Endothelial cell of umbilical vein (primary cell): ENCODE results near the gene RPS21. TPM values are rescaled to one million over a fixed set of nuclear protein-coding genes. Genes with fewer than 3 reads are reported as not detected.

ENCODE experiments used
- BruUV-seq: library from RNA; stranded (reverse); fragments of 400-500 nt; replicated peaks from 2 replicates; lab custom pipeline; 2021; lab: Mats Ljungman, UMichigan
- CTCF ChIA-PET: fragments of 300-600, 350-600 bp; sonication (Branson Sonifier 250); formaldehyde crosslinking; loops from one replicate; lab custom pipeline; 2021; ENCODE audit warnings: antibody characterized with exemption, inconsistent platforms; lab: Charles Lee
- POLR2A ChIA-PET: fragments of 300-600, 350-600 bp; sonication (Branson Sonifier 250); formaldehyde crosslinking; loops from one replicate; lab custom pipeline; 2021; ENCODE audit warnings: antibody characterized with exemption, inconsistent platforms; lab: Charles Lee
- DNase-seq: peaks from one replicate; pipeline ENCODE4 v3.0.0-alpha.2; 2011; ENCODE audit warnings: low read depth, low spot score
- FAIRE-seq: peaks from 2 replicates; lab custom pipeline; 2011; peaks lifted over from hg19 to GRCh38; lab: Jason Lieb, UNC
- H2AFZ ChIP-seq: 2 replicates; pipeline ENCODE4 v1.6.0; 2012; ENCODE audit warnings: low read depth, low read length, control low read depth, inconsistent platforms
- H3K27ac ChIP-seq: 2 replicates; pipeline ENCODE4 v1.5.1; 2011; ENCODE audit warnings: low read depth, mild to moderate bottlenecking, control low read depth, low read length, moderate library complexity; ENCODE audit not compliant: insufficient read depth
- H3K27me3 ChIP-seq, 2 experiments: 2 replicates each; pipeline versions ENCODE4 v1.6.0 to v1.6.1; 2011; ENCODE audit warnings: low read length in 2 of 2, mixed read lengths in 1 of 2; ENCODE audit not compliant: control insufficient read depth in 2 of 2, insufficient read depth in 2 of 2
- H3K36me3 ChIP-seq, 2 experiments: 2 replicates in 1 of 2; 3 replicates in 1 of 2; pipeline ENCODE4 v1.5.1; 2011; ENCODE audit warnings: low read length in 2 of 2, mild to moderate bottlenecking in 1 of 2, moderate library complexity in 1 of 2; ENCODE audit not compliant: control insufficient read depth in 2 of 2, insufficient read depth in 2 of 2; ENCODE audit errors: extremely low read depth in 1 of 2
- H3K4me1 ChIP-seq: 3 replicates; pipeline ENCODE4 v1.5.1; 2011; ENCODE audit warnings: mild to moderate bottlenecking, low read length; ENCODE audit not compliant: control insufficient read depth, insufficient read depth; ENCODE audit errors: extremely low read depth
- H3K4me2 ChIP-seq: 2 replicates; pipeline ENCODE4 v1.6.1; 2011; ENCODE audit warnings: low read length, control low read depth, mixed read lengths; ENCODE audit not compliant: insufficient read depth
- H3K4me3 ChIP-seq, 3 experiments: fragments of 200-600 bp in 1 of 3; sonication (generic), shearing (Covaris generic) in 1 of 3; replicated peaks in 1 of 3; 2 replicates each; pipeline ENCODE4 v1.5.1; 2011 to 2016; ENCODE audit warnings: control low read depth in 3 of 3, low read length in 3 of 3, mild to moderate bottlenecking in 2 of 3, inconsistent platforms in 1 of 3, low read depth in 1 of 3, moderate library complexity in 1 of 3; ENCODE audit not compliant: insufficient read depth in 1 of 3
- H3K79me2 ChIP-seq: 2 replicates; pipeline ENCODE4 v1.6.0; 2012; ENCODE audit warnings: low read length, inconsistent platforms; ENCODE audit not compliant: control insufficient read depth, insufficient read depth
- H3K9ac ChIP-seq: replicated peaks from 2 replicates; pipeline ENCODE3; 2011; ENCODE audit warnings: low read length, control low read depth; ENCODE audit not compliant: insufficient read depth; ENCODE audit errors: extremely low read depth
- H3K9me1 ChIP-seq: replicated peaks from 3 replicates; pipeline ENCODE4 v1.6.0; 2011; ENCODE audit warnings: mild to moderate bottlenecking, low read length; ENCODE audit not compliant: control insufficient read depth, insufficient read depth; ENCODE audit errors: extremely low read depth
- H3K9me3 ChIP-seq: replicated peaks from 2 replicates; pipeline ENCODE4 v1.5.1; 2012; ENCODE audit warnings: low read length, inconsistent platforms; ENCODE audit not compliant: control insufficient read depth, insufficient read depth
- H4K20me1 ChIP-seq: replicated peaks from 2 replicates; pipeline ENCODE3; 2011; ENCODE audit warnings: mild to moderate bottlenecking, low read length; ENCODE audit not compliant: control insufficient read depth, insufficient read depth; ENCODE audit errors: extremely low read depth
- EZH2 ChIP-seq: IDR thresholded peaks from 2 replicates; pipeline ENCODE4 v1.6.1; 2012; ENCODE audit warnings: borderline replicate concordance, low read depth, mild to moderate bottlenecking, moderate library complexity, low read length, inconsistent platforms; ENCODE audit not compliant: severe bottlenecking
- FOS ChIP-seq: IDR thresholded peaks from 2 replicates; pipeline ENCODE4 v1.6.1; 2011; ENCODE audit warnings: mild to moderate bottlenecking, low read length, moderate library complexity, borderline replicate concordance; ENCODE audit not compliant: insufficient read depth
- GATA2 ChIP-seq: IDR thresholded peaks from 2 replicates; pipeline ENCODE4 v1.7.0; 2011; ENCODE audit warnings: low read depth, mild to moderate bottlenecking, moderate library complexity, mixed read lengths, low read length; ENCODE audit not compliant: insufficient read length, insufficient read depth
- MAX ChIP-seq: IDR thresholded peaks from 2 replicates; pipeline ENCODE4 v1.6.1; 2011; ENCODE audit not compliant: insufficient read depth, insufficient read length
- MYC ChIP-seq: IDR thresholded peaks from one replicate; pipeline ENCODE4 v1.6.1; 2011; ENCODE audit warnings: mild to moderate bottlenecking, low read depth, low read length
- dilution Hi-C: fragments of 300-500 bp; cut with MboI; formaldehyde crosslinking; loops from one replicate; pipeline ENCODE4 v1.15.0; 2019; ENCODE audit warnings: low sequenced_read_pairs; ENCODE audit not compliant: extremely low pct_ligation_motif_present
- intact Hi-C: fragments of 100-400 bp; cut with micrococcal nuclease; formaldehyde crosslinking; loops from one replicate; pipeline ENCODE4 v1.10.0; 2022
- polyA plus RNA-seq, 4 experiments: library from polyadenylated mRNA; depleted of rRNA in 3 of 4; stranded (reverse) in 3 of 4; unstranded in 1 of 4; fragments of >200 nt; gene quantifications; 2 replicates each; pipeline versions ENCODE4 v1.2.1 to v1.2.3, GENCODE V29; 2011 to 2012; ENCODE audit warnings: missing spikeins in 1 of 4
- total RNA-seq: library from RNA; stranded (reverse); gene quantifications from 2 replicates; pipeline ENCODE4 v1.2.3, GENCODE V29; 2021
- TF ChIP-seq, protein P1 (sequence below), 2 donors: IDR thresholded peaks; 1 replicate in 1 of 2; 2 replicates in 1 of 2; pipeline ENCODE4 v1.5.1; 2011; ENCODE audit warnings: low read length in 2 of 2, mild to moderate bottlenecking in 2 of 2, moderate library complexity in 2 of 2, control low read depth in 1 of 2, inconsistent platforms in 1 of 2, low read depth in 1 of 2; ENCODE audit not compliant: insufficient read depth in 1 of 2; ENCODE audit errors: extremely low read depth in 1 of 2

The RPS21 gene
- total and polyA plus RNA-seq, 2 donors (not counting 3 experiments of a cell fraction or from before 2014, with no cell fraction given): 1,644 to 7,710 TPM

GRCh38 chr20:62350098-62350628 is 36.7 kb upstream of the RPS21 start:
- no peak for TF ChIP-seq EZH2
- no peak for TF ChIP-seq MAX
- TF ChIP-seq, protein P1, sequence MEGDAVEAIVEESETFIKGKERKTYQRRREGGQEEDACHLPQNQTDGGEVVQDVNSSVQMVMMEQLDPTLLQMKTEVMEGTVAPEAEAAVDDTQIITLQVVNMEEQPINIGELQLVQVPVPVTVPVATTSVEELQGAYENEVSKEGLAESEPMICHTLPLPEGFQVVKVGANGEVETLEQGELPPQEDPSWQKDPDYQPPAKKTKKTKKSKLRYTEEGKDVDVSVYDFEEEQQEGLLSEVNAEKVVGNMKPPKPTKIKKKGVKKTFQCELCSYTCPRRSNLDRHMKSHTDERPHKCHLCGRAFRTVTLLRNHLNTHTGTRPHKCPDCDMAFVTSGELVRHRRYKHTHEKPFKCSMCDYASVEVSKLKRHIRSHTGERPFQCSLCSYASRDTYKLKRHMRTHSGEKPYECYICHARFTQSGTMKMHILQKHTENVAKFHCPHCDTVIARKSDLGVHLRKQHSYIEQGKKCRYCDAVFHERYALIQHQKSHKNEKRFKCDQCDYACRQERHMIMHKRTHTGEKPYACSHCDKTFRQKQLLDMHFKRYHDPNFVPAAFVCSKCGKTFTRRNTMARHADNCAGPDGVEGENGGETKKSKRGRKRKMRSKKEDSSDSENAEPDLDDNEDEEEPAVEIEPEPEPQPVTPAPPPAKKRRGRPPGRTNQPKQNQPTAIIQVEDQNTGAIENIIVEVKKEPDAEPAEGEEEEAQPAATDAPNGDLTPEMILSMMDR (IDR thresholded peaks at IDR 0.05; ENCODE audit: extremely low read depth in 1 of 2, insufficient read depth in 1 of 2, low read depth in 1 of 2, low read length in 2 of 2): no peak
- TF ChIP-seq GATA2: no peak
- no peak for TF ChIP-seq FOS
- TF ChIP-seq MYC: no peak
- H3K27me3 ChIP-seq: no peaks in the 10 kb centered on the region
- peaks cover 7 to 33% of the 10 kb centered on the region in 2 experiments for H3K36me3 ChIP-seq
- H3K27ac ChIP-seq: peak overlapping the region; percentile 3
- no peak overlapping the region for H3K4me3 ChIP-seq
- ChIA-PET POLR2A (no interaction called here), CTCF (interaction anchor here (1.2 to 2.1 kb wide), 4 partner anchors 14 to 32 kb away, joined by 4 to 14 read pairs (median 12); partner anchors contain the start of gene LAMA5)
- DNase-seq: no peak
- no peak for FAIRE-seq
- intact Hi-C loops (no loop called here), dilution Hi-C loops (no loop called here)
- H3K9me1 ChIP-seq: no peaks in the 10 kb centered on the region
- H2AFZ ChIP-seq: no peak overlapping the region
- H3K79me2 ChIP-seq: peaks cover 31% of the 10 kb centered on the region
- no peak overlapping the region for H3K9ac ChIP-seq
- H3K9me3 ChIP-seq: no peaks in the 10 kb centered on the region
- H4K20me1 ChIP-seq: no peaks in the 10 kb centered on the region
- no TSS peak for BruUV-seq
- H3K4me2 ChIP-seq: no peak overlapping the region
- peaks cover 1% of the 10 kb centered on the region for H3K4me1 ChIP-seq
